MM.1S (cell line): ENCODE measurements around the gene USP17L26.

Experiments used
- DNase-seq: peaks from one replicate; pipeline ENCODE4 v3.0.0-alpha.2; 2015
- H2AFZ ChIP-seq: fragments of 300-600 bp; sonication (generic); 2 replicates; pipeline ENCODE4 v1.6.0; 2016; ENCODE audit warnings: antibody characterized with exemption, low read length
- H3F3A ChIP-seq: fragments of 300-600 bp; sonication (generic); 2 replicates; pipeline ENCODE4 v1.6.1; 2016; ENCODE audit warnings: mild to moderate bottlenecking, antibody characterized with exemption, low read length, moderate library complexity, mixed read lengths; ENCODE audit not compliant: insufficient read depth
- H3K27ac ChIP-seq: fragments of 300-600 bp; sonication (generic); 2 replicates; pipeline ENCODE4 v1.5.1; 2016; ENCODE audit warnings: mild to moderate bottlenecking, low read length
- H3K27me3 ChIP-seq: fragments of 300-600 bp; sonication (generic); replicated peaks from 2 replicates; pipeline ENCODE4 v1.6.0; 2016; ENCODE audit warnings: low read length; ENCODE audit not compliant: insufficient read depth
- H3K36me3 ChIP-seq: fragments of 300-600 bp; sonication (generic); replicated peaks from 2 replicates; pipeline ENCODE4 v1.6.1; 2016; ENCODE audit warnings: mild to moderate bottlenecking, low read length, mixed read lengths; ENCODE audit not compliant: insufficient read depth
- H3K4me1 ChIP-seq: fragments of 300-600 bp; sonication (generic); 2 replicates; pipeline ENCODE4 v1.6.1; 2016; ENCODE audit warnings: low read length, mixed read lengths
- H3K4me2 ChIP-seq: fragments of 300-600 bp; sonication (generic); 2 replicates; pipeline ENCODE4 v1.6.0; 2016; ENCODE audit warnings: low read depth, low read length
- H3K4me3 ChIP-seq: fragments of 300-600 bp; sonication (generic); 2 replicates; pipeline ENCODE4 v1.5.1; 2016; ENCODE audit warnings: low read length, mixed read lengths
- H3K79me2 ChIP-seq: fragments of 300-600 bp; sonication (generic); 2 replicates; pipeline ENCODE4 v1.6.1; 2016; ENCODE audit warnings: mixed run types, low read length, mixed read lengths
- H3K9ac ChIP-seq: fragments of 300-600 bp; sonication (generic); 2 replicates; pipeline ENCODE4 v1.6.1; 2016; ENCODE audit warnings: low read length, mixed read lengths
- H3K9me2 ChIP-seq: fragments of 300-600 bp; sonication (generic); replicated peaks from 2 replicates; pipeline ENCODE4 v1.6.1; 2016; ENCODE audit warnings: mild to moderate bottlenecking, low read length, mixed read lengths; ENCODE audit not compliant: insufficient read depth
- H3K9me3 ChIP-seq: fragments of 300-600 bp; sonication (generic); replicated peaks from 2 replicates; pipeline ENCODE4 v1.6.1; 2016; ENCODE audit warnings: mild to moderate bottlenecking, low read length, mixed read lengths; ENCODE audit not compliant: insufficient read depth
- H4K20me1 ChIP-seq: fragments of 300-600 bp; sonication (generic); 2 replicates; pipeline ENCODE4 v1.6.1; 2016; ENCODE audit warnings: mild to moderate bottlenecking, low read length, moderate library complexity, mixed read lengths; ENCODE audit not compliant: insufficient read depth
- EZH2 ChIP-seq: fragments of 300-600 bp; sonication (generic); optimal IDR thresholded peaks from 2 replicates; pipeline ENCODE3; 2017; ENCODE audit warnings: low read depth, mild to moderate bottlenecking, antibody characterized with exemption, low read length, mixed read lengths
- EZH2phosphoT487 ChIP-seq: fragments of 300-600 bp; sonication (generic); IDR thresholded peaks from 2 replicates; pipeline ENCODE4 v1.6.1; 2018; ENCODE audit warnings: antibody characterized with exemption, low read length
- TF ChIP-seq, protein P1 (sequence below): fragments of 300-600 bp; sonication (generic); IDR thresholded peaks from 2 replicates; pipeline ENCODE4 v1.5.1; 2016; ENCODE audit warnings: antibody characterized with exemption, low read length, mixed read lengths

USP17L26 gene

DNA sequence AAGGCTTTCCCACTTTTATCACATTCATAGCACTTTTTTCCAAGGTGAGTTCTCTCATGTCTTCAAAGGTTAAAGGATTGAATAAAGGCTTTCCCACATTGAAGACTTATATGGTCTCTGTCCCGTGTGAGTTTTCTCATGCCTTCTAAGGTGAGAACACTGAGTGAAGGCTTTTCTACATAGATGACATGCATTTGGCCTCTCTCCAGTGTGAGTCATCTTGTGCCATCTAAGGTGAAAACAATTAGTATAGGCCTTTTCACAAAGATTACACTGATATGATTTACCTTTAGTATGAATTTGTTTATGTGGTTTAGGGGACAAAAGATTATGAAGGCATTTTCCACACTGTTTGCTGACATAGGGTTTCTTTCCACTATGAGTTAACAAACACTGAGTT is 49.7 kb downstream of the USP17L26 start:
- Histone ChIP-seq H3K79me2 (no peaks in the 10 kb centered on the region), H3K9ac (no peak overlapping the region), H3K27ac (no peak overlapping the region), H3K4me1 (no peaks in the 10 kb centered on the region), H2AFZ (no peak overlapping the region), H3K27me3 (no peaks in the 10 kb centered on the region), H3K36me3 (no peaks in the 10 kb centered on the region), H3K9me3 (no peaks in the 10 kb centered on the region), H3F3A (no peaks in the 10 kb centered on the region), H4K20me1 (no peaks in the 10 kb centered on the region), H3K9me2 (no peaks in the 10 kb centered on the region), H3K4me2 (no peak overlapping the region), H3K4me3 (no peak overlapping the region)
- no peak for TF ChIP-seq EZH2phosphoT487
- TF ChIP-seq, protein P1, sequence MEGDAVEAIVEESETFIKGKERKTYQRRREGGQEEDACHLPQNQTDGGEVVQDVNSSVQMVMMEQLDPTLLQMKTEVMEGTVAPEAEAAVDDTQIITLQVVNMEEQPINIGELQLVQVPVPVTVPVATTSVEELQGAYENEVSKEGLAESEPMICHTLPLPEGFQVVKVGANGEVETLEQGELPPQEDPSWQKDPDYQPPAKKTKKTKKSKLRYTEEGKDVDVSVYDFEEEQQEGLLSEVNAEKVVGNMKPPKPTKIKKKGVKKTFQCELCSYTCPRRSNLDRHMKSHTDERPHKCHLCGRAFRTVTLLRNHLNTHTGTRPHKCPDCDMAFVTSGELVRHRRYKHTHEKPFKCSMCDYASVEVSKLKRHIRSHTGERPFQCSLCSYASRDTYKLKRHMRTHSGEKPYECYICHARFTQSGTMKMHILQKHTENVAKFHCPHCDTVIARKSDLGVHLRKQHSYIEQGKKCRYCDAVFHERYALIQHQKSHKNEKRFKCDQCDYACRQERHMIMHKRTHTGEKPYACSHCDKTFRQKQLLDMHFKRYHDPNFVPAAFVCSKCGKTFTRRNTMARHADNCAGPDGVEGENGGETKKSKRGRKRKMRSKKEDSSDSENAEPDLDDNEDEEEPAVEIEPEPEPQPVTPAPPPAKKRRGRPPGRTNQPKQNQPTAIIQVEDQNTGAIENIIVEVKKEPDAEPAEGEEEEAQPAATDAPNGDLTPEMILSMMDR = no peak
- no peak for TF ChIP-seq EZH2
- no peak for DNase-seq
